HFFc6 (cell line): ENCODE measurements around the gene TRNAU1AP. TPM values are rescaled to one million over a fixed set of nuclear protein-coding genes. Genes with fewer than 3 reads are reported as not detected.

Source experiments
- DNase-seq: peaks from one replicate; pipeline ENCODE4 v3.0.0-alpha.2; 2018
- H3K27ac Mint-ChIP-seq: 2 replicates; pipeline ENCODE4 v1.8.0; 2020; ENCODE audit warnings: mild to moderate bottlenecking, mixed read lengths
- H3K27me3 Mint-ChIP-seq: 2 replicates; pipeline ENCODE4 v1.8.0; 2021; ENCODE audit warnings: mild to moderate bottlenecking, moderate library complexity, mixed read lengths; ENCODE audit not compliant: insufficient read depth
- H3K36me3 Mint-ChIP-seq: 2 replicates; pipeline ENCODE4 v1.8.0; 2021; ENCODE audit warnings: low read depth, mixed read lengths
- H3K4me1 Mint-ChIP-seq: 2 replicates; pipeline ENCODE4 v1.8.0; 2020; ENCODE audit warnings: low read depth, mixed read lengths
- H3K4me3 Mint-ChIP-seq: 2 replicates; pipeline ENCODE4 v1.8.0; 2020; ENCODE audit warnings: mild to moderate bottlenecking, moderate library complexity, mixed read lengths
- H3K9me3 Mint-ChIP-seq: 2 replicates; pipeline ENCODE4 v1.8.0; 2020; ENCODE audit warnings: mild to moderate bottlenecking, mixed read lengths
- total RNA-seq, 6 experiments: library from RNA; stranded (reverse); fragmentation: NEBNext Ultra II Directional; extraction: Animal tissue kit (Norgen Biotek cat#: 25700); gene quantifications; 2 replicates in 1 of 6; 3 replicates in 5 of 6; pipeline ENCODE4 v1.2.3, GENCODE V29; 2021
- TF ChIP-seq, protein P1 (sequence below): fragments of 200-600 bp; sonication (generic); IDR thresholded peaks from 2 replicates; pipeline ENCODE4 v1.5.0; 2021; ENCODE audit warnings: antibody characterized with exemption, mild to moderate bottlenecking

The TRNAU1AP gene
- total RNA-seq, 6 experiments from 2014 or later: 20.9 to 33.0 (median 28.2) TPM

DNA sequence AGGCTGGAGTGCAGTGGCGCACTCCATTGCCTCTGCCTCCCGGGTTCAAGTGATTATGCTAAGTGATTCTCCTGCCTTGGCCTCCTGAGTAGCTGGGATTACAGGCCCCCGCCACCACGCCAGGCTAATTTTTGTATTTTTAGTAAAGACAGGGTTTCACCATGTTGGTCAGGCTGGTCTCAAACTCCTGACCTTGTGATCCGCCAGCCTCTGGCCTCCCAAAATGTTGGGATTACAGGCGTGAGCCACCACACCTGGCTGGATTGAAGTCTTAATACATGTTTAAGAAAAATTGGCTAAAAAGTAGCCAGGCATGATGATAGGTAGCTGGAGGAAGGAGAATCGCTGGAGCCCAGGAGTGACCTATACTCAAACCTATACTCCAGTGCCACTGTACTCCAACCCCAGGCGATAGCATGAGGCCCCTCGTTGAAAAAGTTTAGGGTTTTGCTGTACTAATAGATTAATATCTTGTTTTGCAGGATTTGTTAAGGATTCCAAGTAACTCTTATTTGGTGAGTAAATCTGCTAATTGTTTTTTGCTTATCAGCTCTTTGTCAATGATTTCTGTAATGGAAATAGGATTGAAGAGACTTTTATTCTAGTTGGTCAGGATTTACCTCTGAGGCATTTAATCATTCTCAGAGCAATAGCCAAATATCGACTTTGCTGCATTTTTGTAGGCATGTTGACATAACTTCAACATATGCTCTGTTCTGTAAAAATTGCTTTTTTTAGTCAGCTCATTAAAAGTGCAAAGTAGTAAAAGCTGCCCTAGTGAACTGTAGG is 45.0 kb upstream of the TRNAU1AP start:
- peak overlapping the region; percentile 97 for H3K4me3 Mint-ChIP-seq
- H3K9me3 Mint-ChIP-seq: peaks cover 57% of the 10 kb centered on the region
- H3K27ac Mint-ChIP-seq: peak overlapping the region; percentile 96
- peaks cover 74% of the 10 kb centered on the region for H3K36me3 Mint-ChIP-seq
- H3K4me1 Mint-ChIP-seq: peaks cover 50% of the 10 kb centered on the region
- peaks cover 74% of the 10 kb centered on the region for H3K27me3 Mint-ChIP-seq
- TF ChIP-seq, protein P1, sequence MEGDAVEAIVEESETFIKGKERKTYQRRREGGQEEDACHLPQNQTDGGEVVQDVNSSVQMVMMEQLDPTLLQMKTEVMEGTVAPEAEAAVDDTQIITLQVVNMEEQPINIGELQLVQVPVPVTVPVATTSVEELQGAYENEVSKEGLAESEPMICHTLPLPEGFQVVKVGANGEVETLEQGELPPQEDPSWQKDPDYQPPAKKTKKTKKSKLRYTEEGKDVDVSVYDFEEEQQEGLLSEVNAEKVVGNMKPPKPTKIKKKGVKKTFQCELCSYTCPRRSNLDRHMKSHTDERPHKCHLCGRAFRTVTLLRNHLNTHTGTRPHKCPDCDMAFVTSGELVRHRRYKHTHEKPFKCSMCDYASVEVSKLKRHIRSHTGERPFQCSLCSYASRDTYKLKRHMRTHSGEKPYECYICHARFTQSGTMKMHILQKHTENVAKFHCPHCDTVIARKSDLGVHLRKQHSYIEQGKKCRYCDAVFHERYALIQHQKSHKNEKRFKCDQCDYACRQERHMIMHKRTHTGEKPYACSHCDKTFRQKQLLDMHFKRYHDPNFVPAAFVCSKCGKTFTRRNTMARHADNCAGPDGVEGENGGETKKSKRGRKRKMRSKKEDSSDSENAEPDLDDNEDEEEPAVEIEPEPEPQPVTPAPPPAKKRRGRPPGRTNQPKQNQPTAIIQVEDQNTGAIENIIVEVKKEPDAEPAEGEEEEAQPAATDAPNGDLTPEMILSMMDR: no peak
- DNase-seq: no peak

DNA sequence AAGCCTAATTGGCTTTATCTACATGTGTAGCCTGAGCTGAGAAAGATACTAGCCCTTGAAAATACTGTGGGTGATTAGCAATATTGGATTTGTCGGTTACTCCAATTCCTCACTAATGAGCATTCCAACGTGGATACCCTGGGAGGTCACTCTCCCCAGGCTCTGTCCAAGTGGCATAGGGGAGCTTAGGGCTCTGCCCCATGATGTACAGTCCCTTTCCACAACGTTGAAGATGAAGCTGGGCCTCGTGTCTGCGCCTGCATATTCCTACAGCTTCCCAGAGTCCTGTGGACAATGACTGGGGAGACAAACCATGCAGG is 44.5 kb upstream of the TRNAU1AP start:
- peak overlapping the region; percentile 96 for H3K27ac Mint-ChIP-seq
- peak; percentile 3 for DNase-seq
- H3K27me3 Mint-ChIP-seq: peaks cover 80% of the 10 kb centered on the region
- peaks cover 57% of the 10 kb centered on the region for H3K9me3 Mint-ChIP-seq
- peak overlapping the region; percentile 97 for H3K4me3 Mint-ChIP-seq
- TF ChIP-seq, protein P1: no peak
- peaks cover 75% of the 10 kb centered on the region for H3K36me3 Mint-ChIP-seq
- H3K4me1 Mint-ChIP-seq: peaks cover 51% of the 10 kb centered on the region

DNA sequence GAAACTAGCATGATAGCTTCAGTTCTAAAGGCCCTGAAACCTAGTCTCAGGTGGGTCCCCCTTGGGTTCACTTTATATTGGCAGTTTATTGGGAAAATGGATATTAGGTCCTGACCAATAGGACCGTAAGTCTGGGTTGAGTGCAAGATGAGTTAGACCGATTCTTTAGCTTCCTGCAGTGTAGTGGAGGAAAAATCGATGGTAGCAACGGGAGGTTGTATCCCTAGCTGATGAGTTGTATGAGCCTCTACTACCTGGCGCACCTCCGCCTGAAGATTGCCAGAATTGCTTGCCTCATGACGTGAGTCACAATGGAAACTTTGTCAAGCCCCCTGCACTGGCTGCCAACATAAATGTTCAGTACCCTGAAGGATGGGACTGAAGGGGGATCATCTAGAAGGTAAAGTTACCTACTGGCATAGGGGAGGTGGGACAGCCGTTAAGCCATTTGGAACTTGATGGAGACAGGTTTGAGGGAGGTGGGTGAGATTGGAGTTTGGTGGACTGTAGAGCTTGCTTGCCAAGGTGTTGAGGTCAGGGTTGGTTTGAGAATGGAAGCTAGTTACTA is 43.1 kb upstream of the TRNAU1AP start:
- Mint-ChIP-seq H3K27me3 (peaks cover 94% of the 10 kb centered on the region), H3K4me1 (peaks cover 51% of the 10 kb centered on the region), H3K9me3 (peaks cover 57% of the 10 kb centered on the region), H3K36me3 (peaks cover 78% of the 10 kb centered on the region), H3K27ac (peak overlapping the region; percentile 96), H3K4me3 (peak overlapping the region; percentile 97)
- TF ChIP-seq, protein P1: no peak
- DNase-seq: peak; percentile 7

DNA sequence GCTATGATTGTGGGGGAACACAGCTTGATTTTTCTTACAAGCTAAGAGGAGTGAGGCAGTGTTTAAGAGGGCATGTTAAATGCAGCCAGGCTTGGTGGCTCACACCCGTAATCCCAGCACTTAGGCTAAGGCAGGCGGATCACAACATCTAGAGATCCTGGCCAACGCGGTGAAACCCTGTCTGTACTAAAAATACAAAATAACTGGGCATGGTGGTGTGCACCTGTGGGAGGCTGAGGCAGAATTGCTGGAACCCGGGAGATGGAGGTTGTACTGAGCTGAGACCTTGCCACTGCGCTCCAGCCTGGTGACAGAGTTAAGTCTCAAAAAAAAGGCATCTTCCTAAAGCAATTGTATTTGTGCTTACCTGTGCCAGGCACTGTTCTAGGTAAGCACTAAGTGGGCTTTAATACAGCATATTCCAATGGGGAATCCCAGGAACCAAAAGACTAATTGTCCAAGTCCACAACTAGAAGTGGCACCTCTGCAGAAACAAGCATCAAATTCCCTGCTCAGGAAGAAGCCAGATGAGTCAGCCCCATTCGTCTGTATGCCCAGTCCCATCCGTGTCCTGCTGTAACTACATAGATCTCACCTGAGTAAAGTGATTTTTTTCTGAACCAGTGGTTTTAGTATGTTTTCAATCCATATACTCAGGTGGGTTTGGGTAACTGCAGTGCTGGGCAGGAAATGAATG is 42.5 kb upstream of the TRNAU1AP start:
- Mint-ChIP-seq H3K4me1 (peaks cover 46% of the 10 kb centered on the region), H3K9me3 (peaks cover 57% of the 10 kb centered on the region), H3K27ac (peak overlapping the region; percentile 96), H3K4me3 (peak overlapping the region; percentile 97), H3K27me3 (peaks cover 99% of the 10 kb centered on the region), H3K36me3 (peaks cover 76% of the 10 kb centered on the region)
- DNase-seq: peak; percentile 36
- TF ChIP-seq, protein P1: no peak

DNA sequence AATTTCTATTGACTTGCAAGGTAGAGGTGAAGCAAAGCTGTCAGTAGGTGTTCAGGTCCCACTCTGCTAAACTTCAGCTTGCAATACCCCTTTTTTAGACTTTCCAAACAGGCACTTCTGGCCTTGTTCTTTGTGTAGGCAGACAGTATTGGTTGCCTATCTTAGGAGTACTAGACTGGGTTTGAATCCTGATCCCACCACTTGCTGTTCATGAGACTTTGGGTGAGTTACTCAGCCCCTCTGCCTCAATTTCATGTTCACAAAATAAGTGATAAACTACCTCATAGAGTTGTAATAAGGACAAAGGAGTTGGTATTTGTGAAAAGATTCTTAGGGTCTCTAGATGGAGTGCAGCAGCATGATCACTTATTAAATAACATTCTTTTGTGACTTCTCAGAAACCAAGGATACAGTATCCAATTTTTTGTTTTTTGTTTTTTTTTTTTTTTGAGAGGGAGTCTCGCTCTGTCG is 41.9 kb upstream of the TRNAU1AP start:
- peaks cover 54% of the 10 kb centered on the region for H3K9me3 Mint-ChIP-seq
- TF ChIP-seq, protein P1: no peak
- peaks cover 94% of the 10 kb centered on the region for H3K27me3 Mint-ChIP-seq
- DNase-seq: peak; percentile 31
- H3K4me3 Mint-ChIP-seq: peak overlapping the region; percentile 97
- H3K4me1 Mint-ChIP-seq: peaks cover 41% of the 10 kb centered on the region
- peak overlapping the region; percentile 96 for H3K27ac Mint-ChIP-seq
- H3K36me3 Mint-ChIP-seq: peaks cover 70% of the 10 kb centered on the region
